GM23248 (cell line): ENCODE results near the gene ALKAL2.

ENCODE experiments used
- EZH2 ChIP-seq: fragments of 200-600 bp; sonication (generic); IDR thresholded peaks from 2 replicates; pipeline ENCODE4 v1.6.1; 2018; ENCODE audit warnings: antibody characterized with exemption, mild to moderate bottlenecking; ENCODE audit not compliant: insufficient read depth, poor library complexity, severe bottlenecking
- EZH2phosphoT487 ChIP-seq: fragments of 200-600 bp; sonication (generic); IDR thresholded peaks from 2 replicates; pipeline ENCODE4 v1.6.1; 2018; ENCODE audit warnings: antibody characterized with exemption, moderate library complexity, mild to moderate bottlenecking, low read depth; ENCODE audit not compliant: insufficient read depth

GRCh38 chr2:233030-233429, 54.9 kb downstream of the ALKAL2 start:
- TF ChIP-seq EZH2phosphoT487 (no peak), EZH2 (no peak)
